ENCODE data around the gene UBA5.
A peak's percentile ranks its signal among the peaks of the same experiment; 100 is the strongest.
"Not testable (repeated sequence)": the region's sequence is repeated elsewhere in the genome, so short reads cannot be mapped to it uniquely, and the experiment has no call there.

Gene UBA5

GRCh38 chr3:132660052-132660810 is at the start of gene UBA5:
Gene UBA5 (plus strand): TSS chr3:132660329. CDS start chr3:132660538, 209 bp downstream.
- DNase-seq, result peak; percentile 52 to 87 (median 74)
- intact Hi-C loops (cut with DNase I), result no loop called here

DNA sequence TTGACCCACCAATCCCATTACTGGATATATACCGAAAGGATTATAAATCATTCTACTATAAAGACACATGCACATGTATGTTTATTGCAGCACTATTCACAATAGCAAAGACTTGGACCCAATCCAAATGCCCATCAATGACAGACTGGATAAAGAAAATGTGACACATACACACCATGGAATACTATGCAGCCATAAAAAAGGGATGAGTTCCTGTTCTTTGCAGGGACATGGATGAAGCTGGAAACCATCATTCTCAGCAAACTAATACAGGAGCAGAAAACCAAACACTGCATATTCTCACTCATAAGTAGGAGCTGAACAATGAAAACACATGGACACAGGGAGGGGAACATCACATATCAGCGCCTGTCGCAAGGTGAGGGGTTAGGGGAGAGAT is 44.8 kb upstream of the UBA5 start:
- DNase-seq; intact Hi-C loops (cut with DNase I): not testable (repeated sequence)

- intact Hi-C loops (cut with DNase I), result no loop called here
Observed at GRCh38 chr3:132615881-132616280, 44.2 kb upstream of the UBA5 start.

DNA sequence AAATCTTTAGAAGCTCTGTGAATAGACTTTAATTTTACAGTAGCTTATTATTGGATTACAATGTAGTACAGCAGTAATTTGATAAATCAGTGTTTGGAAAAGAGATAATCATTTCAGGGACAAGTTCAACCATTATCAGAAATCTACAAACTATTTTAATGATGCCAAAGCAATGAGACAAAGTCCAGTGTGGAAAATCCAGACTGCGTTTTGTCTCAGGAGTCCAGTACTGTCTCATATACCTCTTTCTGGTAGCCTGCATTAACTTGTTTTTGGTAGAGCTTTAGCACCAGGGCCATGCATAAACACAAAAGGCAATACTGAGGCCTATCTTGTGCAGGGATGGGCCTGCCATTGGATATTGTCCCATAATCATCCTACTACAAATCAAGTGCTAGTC is 43.3 kb upstream of the UBA5 start:
- DNase-seq, result no peak
- intact Hi-C loops (cut with DNase I), result no loop called here

More at GRCh38 chr3:132615881-132616280, 44.2 kb upstream of the UBA5 start:
- no peak for DNase-seq

GRCh38 chr3:132622148-132622547 is 38.0 kb upstream of the UBA5 start:
- intact Hi-C loops (cut with DNase I), result no loop called here
- no peak for DNase-seq

GRCh38 chr3:132622761-132623160 is 37.4 kb upstream of the UBA5 start:
- no peak for DNase-seq
- intact Hi-C loops (cut with DNase I), result no loop called here

- intact Hi-C loops (cut with DNase I), result no loop called here
- DNase-seq, result no peak
Observed at GRCh38 chr3:132623646-132624045, 36.5 kb upstream of the UBA5 start.

- intact Hi-C loops (cut with DNase I), result no loop called here
- no peak for DNase-seq
Observed at GRCh38 chr3:132624790-132625189, 35.3 kb upstream of the UBA5 start.

DNA sequence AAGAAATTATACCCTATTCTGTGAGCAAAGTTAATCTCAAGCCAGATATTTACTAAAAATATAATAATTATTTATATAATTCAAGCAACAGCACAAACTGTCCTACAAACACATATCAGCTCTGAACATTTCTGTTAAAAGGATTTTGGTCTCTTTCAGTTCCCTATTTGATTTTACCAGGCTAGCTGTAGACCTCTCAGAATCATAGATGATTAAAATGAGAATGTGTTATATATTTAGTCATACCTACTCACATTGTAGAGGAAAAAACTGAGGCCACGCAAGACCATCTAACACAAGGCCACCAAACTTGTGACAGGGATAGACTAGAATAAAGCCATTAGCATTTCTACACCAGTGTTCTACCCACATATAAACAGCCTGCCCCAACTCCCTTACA is 34.5 kb upstream of the UBA5 start:
- DNase-seq, result no peak
- intact Hi-C loops (cut with DNase I), result no loop called here

- intact Hi-C loops (cut with DNase I), result no loop called here
- no peak for DNase-seq
Observed at GRCh38 chr3:132626955-132627354, 33.2 kb upstream of the UBA5 start.

DNA sequence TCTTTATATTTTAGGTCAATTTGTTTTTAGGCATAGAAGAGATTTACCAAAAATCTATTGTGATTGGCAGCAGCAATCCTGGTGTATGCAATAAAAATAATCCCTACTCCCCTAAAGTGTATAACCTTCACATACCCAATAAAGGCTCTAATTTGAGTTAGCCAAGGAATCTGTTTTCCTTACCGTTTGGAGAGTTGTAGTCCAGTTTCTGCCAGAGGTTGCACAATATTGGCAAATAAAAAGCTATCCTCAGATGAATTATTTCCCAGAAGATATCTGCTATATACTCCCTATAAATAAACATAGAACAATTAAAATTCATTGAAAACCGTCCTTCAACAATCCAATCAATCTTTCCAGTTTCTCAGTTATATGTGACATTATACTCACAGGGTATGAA is 32.0 kb upstream of the UBA5 start:
- DNase-seq, result no peak
- intact Hi-C loops (cut with DNase I), result no loop called here

- DNase-seq, result no peak
- intact Hi-C loops (cut with DNase I), result no loop called here
Observed at GRCh38 chr3:132629928-132630327, 30.2 kb upstream of the UBA5 start.

DNA sequence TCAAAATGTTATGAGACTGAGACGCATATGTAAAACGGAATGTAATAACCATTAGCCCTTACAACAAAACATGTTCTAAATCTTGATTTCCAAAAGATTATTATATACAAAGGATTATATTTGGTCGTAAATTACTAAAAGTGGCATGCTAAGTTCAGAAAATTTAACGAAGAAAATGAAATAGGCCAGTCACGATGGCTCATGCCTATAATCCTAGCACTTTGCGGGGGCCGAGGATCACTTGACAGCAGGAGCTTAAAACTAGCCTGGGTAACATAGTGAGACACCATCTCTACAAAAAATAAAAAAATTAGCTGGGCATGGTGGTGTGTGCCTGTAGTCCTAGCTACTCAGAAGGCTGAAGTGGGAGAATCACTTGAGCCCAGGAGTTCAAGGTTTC is 29.5 kb upstream of the UBA5 start:
- no peak for DNase-seq
- intact Hi-C loops (cut with DNase I), result no loop called here

- intact Hi-C loops (cut with DNase I), result no loop called here
- no peak for DNase-seq
Observed at GRCh38 chr3:132635052-132635451, 25.1 kb upstream of the UBA5 start.

DNA sequence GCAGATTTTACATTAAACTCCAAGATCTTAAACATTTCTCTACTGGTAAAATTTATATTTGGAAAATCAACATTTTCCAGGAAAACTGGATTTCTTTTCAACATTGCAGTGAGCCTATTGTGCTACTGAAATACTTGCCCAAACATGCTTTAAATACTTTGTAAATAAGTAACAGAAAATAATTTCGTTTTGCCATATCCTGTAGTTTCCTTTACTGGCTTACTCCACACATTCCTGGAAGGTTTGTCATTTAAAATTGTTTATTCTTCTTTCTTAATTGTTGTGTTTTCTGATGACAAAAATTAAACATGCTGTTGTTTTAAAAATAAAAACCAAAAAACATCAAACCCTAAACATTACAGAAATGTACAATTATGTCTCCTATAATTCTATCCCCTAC is 22.5 kb upstream of the UBA5 start:
- no peak for DNase-seq
- intact Hi-C loops (cut with DNase I), result no loop called here

DNA sequence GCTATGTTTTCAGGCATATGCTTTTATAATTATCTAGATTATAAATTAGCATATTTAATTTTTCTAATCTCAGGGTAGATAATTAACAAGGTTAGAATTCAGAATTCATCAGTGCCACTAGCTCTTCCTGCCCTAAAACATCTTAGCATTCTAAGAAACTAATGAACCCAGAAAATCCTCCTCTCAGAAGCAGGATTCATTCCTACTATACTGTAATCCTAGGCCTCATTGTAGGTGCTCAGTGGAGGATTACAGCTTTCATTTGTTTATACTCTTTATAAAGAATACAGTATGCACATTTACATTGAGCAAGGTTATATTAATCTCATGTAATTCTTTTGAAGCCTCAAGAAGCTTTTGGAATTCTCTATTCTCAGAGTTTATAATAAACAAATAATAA is 21.4 kb upstream of the UBA5 start:
- DNase-seq, result no peak
- intact Hi-C loops (cut with DNase I), result no loop called here

DNA sequence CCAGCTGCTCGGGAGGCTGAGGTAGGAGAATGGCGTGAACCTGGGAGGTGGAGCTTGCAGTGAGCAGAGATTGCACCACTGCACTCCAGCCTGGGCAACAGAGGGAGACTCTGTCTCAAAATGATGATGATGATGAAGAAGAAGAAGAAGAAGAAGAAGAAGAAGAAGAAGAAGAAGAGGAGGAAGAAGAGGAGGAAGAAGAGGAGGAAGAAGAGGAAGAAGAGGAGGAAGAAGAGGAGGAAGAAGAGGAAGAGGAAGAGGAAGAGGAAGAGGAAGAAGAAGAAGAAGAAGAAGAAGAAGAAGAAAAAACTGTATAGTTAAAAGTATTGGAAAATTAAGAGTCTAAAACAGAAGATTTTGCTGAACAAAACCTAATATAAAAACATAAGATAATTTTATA is 18.7 kb upstream of the UBA5 start:
- intact Hi-C loops (cut with DNase I), result loop anchor here (5.0 kb wide), 1 partner anchor 104 kb away; no protein-coding TSS in a partner anchor
- DNase-seq, result not testable (repeated sequence)

GRCh38 chr3:132641837-132642538 is 18.1 kb upstream of the UBA5 start:
- intact Hi-C loops (cut with DNase I), result loop anchor here (5.0 kb wide), 1 partner anchor 105 kb away; no protein-coding TSS in a partner anchor
- DNase-seq, result no peak

GRCh38 chr3:132642539-132642847 is 17.6 kb upstream of the UBA5 start:
- intact Hi-C loops (cut with DNase I), result loop anchor here (5.0 kb wide), 1 partner anchor 105 kb away; no protein-coding TSS in a partner anchor
- DNase-seq, result no peak

GRCh38 chr3:132643366-132643765 is 16.8 kb upstream of the UBA5 start:
- intact Hi-C loops (cut with DNase I), result loop anchor here (5.0 kb wide), 1 partner anchor 106 kb away; no protein-coding TSS in a partner anchor
- no peak for DNase-seq

DNA sequence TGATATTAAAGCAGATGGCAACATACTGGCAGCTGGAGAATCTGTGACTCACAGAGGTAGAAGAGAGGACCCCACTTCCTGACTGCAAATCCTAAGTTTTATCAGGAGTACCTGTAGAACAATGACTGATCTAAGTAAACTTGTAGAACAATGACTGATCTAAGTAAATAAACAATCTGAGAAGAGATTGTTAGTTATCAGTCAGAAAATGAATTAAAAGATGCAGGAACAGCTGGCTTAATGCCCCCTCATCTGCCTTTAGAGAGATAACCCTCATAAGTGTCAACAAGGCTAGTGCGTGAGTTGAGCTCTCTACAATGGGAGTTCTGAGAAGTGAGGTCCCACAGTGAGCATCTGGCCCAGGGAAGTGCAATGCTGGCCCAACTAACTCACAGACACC is 15.1 kb upstream of the UBA5 start:
- intact Hi-C loops (cut with DNase I), result no loop called here
- no peak for DNase-seq
